Stimulated activated naive CD8-positive, alpha-beta T cell treated with anti-CD3 and anti-CD28 coated beads, Interleukin-15, Interleukin-2, amounts not matched to agents 100 ng/mL and 50 ng/mL, for 24 hours (primary cell): Measurements from ENCODE around the gene CMC4.

Experiments used
- H3K27ac Mint-ChIP-seq: one replicate; pipeline ENCODE4 v1.8.0; 2021; ENCODE audit warnings: mild to moderate bottlenecking, mixed read lengths
- H3K27me3 Mint-ChIP-seq: one replicate; pipeline ENCODE4 v1.8.0; 2021; ENCODE audit warnings: mixed read lengths
- H3K36me3 Mint-ChIP-seq: one replicate; pipeline ENCODE4 v1.8.0; 2021; ENCODE audit warnings: low read depth, mixed read lengths
- H3K4me1 Mint-ChIP-seq: one replicate; pipeline ENCODE4 v1.8.0; 2021; ENCODE audit warnings: low read depth, mixed read lengths
- H3K4me3 Mint-ChIP-seq: one replicate; pipeline ENCODE4 v1.8.0; 2021; ENCODE audit warnings: mild to moderate bottlenecking, mixed read lengths
- H3K9me3 Mint-ChIP-seq: one replicate; pipeline ENCODE4 v1.8.0; 2021; ENCODE audit warnings: mixed read lengths

CMC4 gene

DNA sequence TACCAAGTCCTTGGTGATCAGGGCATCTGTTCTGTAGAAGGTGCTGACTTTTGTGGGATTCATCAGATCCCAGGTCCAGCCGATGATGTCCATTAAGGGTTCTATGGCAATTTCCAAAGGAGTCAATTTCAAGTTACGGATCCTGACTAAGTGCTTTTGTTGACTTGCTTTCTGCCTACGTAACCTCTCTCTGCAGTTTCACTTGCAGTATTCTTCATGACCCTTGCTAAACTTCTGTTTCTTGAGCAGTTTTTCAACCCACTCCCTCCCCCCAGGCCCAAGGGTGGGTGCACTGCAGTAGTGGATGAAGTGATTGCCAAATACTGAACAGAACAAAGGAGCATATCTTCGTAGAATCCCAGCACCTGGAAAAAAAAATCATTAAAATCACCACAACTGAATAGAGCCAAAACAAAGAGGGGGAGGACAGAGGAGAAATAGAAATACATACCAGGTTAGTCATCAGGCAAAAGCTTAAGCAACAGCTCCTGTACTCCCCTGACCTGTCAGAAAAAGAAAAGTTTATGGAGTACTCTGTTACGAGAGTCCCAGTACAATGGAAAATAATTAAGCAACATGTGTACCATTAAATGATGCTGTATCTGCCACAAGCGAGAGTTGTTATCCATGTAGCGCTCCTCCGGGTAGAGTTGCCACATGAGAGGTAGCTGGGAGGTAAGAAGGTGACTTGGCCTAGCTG, 5.8 kb downstream of the CMC4 start:
- Mint-ChIP-seq H3K4me3 (no peak overlapping the region), H3K27ac (no peak overlapping the region), H3K27me3 (no peaks in the 10 kb centered on the region), H3K9me3 (no peaks in the 10 kb centered on the region), H3K36me3 (peaks cover 10% of the 10 kb centered on the region), H3K4me1 (peaks cover 30% of the 10 kb centered on the region)

- H3K27me3 Mint-ChIP-seq: no peaks in the 10 kb centered on the region
- no peaks in the 10 kb centered on the region for H3K9me3 Mint-ChIP-seq
- peaks cover 7% of the 10 kb centered on the region for H3K4me1 Mint-ChIP-seq
- H3K27ac Mint-ChIP-seq: no peak overlapping the region
- peaks cover 5% of the 10 kb centered on the region for H3K36me3 Mint-ChIP-seq
- no peak overlapping the region for H3K4me3 Mint-ChIP-seq
These were observed 9.2 kb downstream of the CMC4 start for GRCh38 chrX:155061760-155062159.

GRCh38 chrX:155056877-155057792, 13.8 kb downstream of the CMC4 start:
- Mint-ChIP-seq H3K4me1 (peaks cover 20% of the 10 kb centered on the region), H3K9me3 (no peaks in the 10 kb centered on the region), H3K36me3 (peaks cover 24% of the 10 kb centered on the region), H3K27me3 (no peaks in the 10 kb centered on the region), H3K4me3 (peak overlapping the region; percentile 51), H3K27ac (peak overlapping the region; percentile 55)

DNA sequence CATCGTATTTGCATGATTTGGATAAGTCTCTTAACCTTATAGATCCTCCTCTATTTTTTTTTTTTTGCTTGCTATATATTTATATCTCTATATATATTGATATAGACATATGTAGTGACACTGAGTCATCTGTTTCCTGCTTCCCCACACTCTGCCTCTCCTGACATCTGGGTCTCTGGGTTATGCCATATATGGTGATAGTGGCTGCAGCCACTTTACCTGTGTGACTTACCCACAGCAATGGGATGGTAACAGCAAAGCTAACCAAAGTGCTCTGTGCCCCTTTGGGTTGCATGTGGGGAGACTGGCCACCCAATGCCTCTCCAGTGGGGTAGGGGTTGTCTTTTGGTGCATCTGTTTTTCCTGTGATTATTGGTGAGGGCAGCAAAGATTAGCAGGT, 14.5 kb downstream of the CMC4 start:
- peak overlapping the region; percentile 55 for H3K27ac Mint-ChIP-seq
- peaks cover 26% of the 10 kb centered on the region for H3K36me3 Mint-ChIP-seq
- H3K9me3 Mint-ChIP-seq: no peaks in the 10 kb centered on the region

GRCh38 chrX:155055494-155055893, 15.4 kb downstream of the CMC4 start:
- Mint-ChIP-seq H3K9me3 (no peaks in the 10 kb centered on the region), H3K4me1 (peaks cover 26% of the 10 kb centered on the region), H3K36me3 (peaks cover 27% of the 10 kb centered on the region), H3K27ac (no peak overlapping the region), H3K4me3 (no peak overlapping the region), H3K27me3 (no peaks in the 10 kb centered on the region)

More for the DNA sequence above, 14.5 kb downstream of the CMC4 start:
- peaks cover 20% of the 10 kb centered on the region for H3K4me1 Mint-ChIP-seq
- H3K4me3 Mint-ChIP-seq: no peak overlapping the region
- H3K27me3 Mint-ChIP-seq: no peaks in the 10 kb centered on the region

GRCh38 chrX:155054255-155054654, 16.7 kb downstream of the CMC4 start:
- Mint-ChIP-seq H3K36me3 (peaks cover 27% of the 10 kb centered on the region), H3K27me3 (no peaks in the 10 kb centered on the region), H3K27ac (no peak overlapping the region), H3K9me3 (no peaks in the 10 kb centered on the region), H3K4me1 (peaks cover 34% of the 10 kb centered on the region), H3K4me3 (no peak overlapping the region)

GRCh38 chrX:155053656-155054055, 17.3 kb downstream of the CMC4 start:
- no peaks in the 10 kb centered on the region for H3K27me3 Mint-ChIP-seq
- peaks cover 39% of the 10 kb centered on the region for H3K4me1 Mint-ChIP-seq
- H3K36me3 Mint-ChIP-seq: peaks cover 27% of the 10 kb centered on the region
- no peaks in the 10 kb centered on the region for H3K9me3 Mint-ChIP-seq
- peak overlapping the region; percentile 8 for H3K27ac Mint-ChIP-seq
- no peak overlapping the region for H3K4me3 Mint-ChIP-seq

GRCh38 chrX:155052738-155053498, 18.0 kb downstream of the CMC4 start:
- Mint-ChIP-seq H3K4me3 (no peak overlapping the region), H3K27ac (no peak overlapping the region), H3K36me3 (peaks cover 27% of the 10 kb centered on the region), H3K9me3 (no peaks in the 10 kb centered on the region), H3K27me3 (no peaks in the 10 kb centered on the region), H3K4me1 (peaks cover 41% of the 10 kb centered on the region)

DNA sequence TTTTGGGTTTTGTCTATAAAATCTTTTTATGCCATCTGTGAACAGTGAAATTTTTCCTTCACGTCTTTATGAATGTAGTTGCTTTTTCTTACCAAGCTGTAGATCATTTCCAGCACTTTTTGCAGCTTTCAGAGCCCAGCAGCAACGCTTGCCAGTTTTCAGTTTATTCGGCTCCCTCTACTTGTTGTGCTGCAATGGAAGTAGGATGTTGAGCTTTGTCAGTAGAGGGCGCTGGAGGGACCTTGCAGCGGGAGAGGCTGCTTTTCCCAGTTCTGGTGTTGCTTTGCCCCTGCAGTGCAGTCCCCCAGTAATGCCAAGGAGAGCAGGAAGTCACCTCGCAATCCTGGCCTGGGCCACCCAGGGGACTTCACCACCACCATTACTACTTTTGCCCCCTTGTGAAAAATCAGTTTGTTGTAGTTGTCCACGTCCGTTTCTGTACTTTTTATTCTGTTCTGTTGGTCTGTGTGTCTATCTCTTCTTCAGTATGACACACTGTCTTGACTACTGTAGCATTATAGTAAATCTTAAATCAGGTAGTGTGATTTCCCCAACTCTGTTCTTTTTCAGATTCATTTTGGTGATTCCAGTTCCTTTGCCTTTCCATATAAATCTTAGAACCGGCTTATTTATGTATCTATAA, 21.8 kb downstream of the CMC4 start:
- peaks cover 25% of the 10 kb centered on the region for H3K4me1 Mint-ChIP-seq
- peaks cover 24% of the 10 kb centered on the region for H3K36me3 Mint-ChIP-seq
- no peaks in the 10 kb centered on the region for H3K27me3 Mint-ChIP-seq
- H3K4me3 Mint-ChIP-seq: no peak overlapping the region
- H3K27ac Mint-ChIP-seq: no peak overlapping the region
- H3K9me3 Mint-ChIP-seq: no peaks in the 10 kb centered on the region

DNA sequence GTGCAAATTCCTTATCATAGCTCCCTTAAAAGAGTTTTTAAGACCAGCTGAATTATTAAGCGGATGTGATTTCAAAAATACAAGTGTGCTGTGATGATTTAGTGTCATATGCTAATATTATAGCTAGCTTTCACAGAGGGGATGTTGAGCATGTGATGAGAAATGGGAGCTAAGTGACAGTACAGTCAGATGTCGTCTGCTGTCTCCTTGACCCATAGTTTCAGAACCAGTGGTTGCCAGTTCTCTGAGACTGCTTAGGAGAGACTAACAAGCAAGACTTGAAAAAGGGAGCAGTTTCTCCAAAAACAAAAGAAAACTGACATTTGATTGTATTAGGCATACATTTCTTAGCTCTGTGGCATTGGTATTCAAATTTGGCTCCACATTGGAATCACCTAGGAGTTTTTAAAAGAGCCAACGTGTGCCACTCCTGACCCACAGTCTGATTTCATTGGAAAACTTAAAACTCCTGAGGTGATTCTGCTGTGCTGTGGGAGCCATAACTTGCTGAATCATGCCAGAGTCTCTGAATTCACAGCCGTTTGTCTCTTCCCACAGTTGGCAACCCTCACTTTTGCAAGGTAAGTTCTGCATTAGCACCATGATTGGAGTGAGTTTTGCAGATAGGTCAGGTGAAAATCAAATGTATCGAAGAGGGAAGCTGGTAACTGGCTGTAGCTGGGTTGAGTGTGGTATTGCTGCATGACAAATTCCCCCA, 24.0 kb downstream of the CMC4 start:
- Mint-ChIP-seq H3K9me3 (no peaks in the 10 kb centered on the region), H3K4me3 (no peak overlapping the region), H3K36me3 (peaks cover 19% of the 10 kb centered on the region), H3K27me3 (no peaks in the 10 kb centered on the region), H3K27ac (no peak overlapping the region), H3K4me1 (peaks cover 21% of the 10 kb centered on the region)

DNA sequence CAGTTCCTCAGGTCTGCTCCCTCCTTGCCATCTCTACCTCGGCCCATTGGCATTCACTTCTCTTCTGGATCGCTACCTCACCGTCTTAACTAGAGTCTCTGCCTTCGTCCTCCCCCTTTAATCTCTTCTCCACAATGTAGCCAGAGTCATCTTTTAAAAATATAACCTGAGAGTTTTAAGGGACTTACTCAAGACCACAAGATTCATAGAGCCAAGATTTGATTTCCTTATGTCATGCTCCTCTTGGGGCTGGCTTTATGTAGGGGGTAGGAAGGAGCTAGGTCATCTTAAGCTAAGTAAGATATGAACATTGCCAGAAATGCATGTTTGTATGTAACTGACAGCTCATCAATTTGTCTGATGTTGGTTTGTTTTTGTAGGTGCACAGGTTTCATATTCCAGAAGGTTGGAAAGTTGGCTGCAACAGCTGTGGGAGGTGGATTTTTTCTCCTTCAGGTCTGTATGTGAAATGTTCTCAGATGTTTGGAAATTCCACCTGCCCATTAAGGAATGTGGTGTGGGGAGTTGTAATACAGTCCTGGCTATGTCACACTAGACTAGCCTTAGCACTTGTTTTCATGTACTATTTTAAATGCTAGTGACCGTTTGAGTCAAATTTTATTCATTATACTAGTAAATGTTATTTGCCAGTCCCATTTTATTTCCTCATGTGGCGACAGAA, 24.7 kb downstream of the CMC4 start:
- Mint-ChIP-seq H3K27me3 (no peaks in the 10 kb centered on the region), H3K36me3 (peaks cover 12% of the 10 kb centered on the region), H3K4me3 (no peak overlapping the region), H3K4me1 (peaks cover 21% of the 10 kb centered on the region), H3K27ac (no peak overlapping the region), H3K9me3 (no peaks in the 10 kb centered on the region)

GRCh38 chrX:155035688-155036087, 35.2 kb downstream of the CMC4 start:
- Mint-ChIP-seq H3K4me3 (no peak overlapping the region), H3K27ac (no peak overlapping the region), H3K9me3 (no peaks in the 10 kb centered on the region), H3K4me1 (peaks cover 19% of the 10 kb centered on the region), H3K27me3 (no peaks in the 10 kb centered on the region), H3K36me3 (peaks cover 29% of the 10 kb centered on the region)

DNA sequence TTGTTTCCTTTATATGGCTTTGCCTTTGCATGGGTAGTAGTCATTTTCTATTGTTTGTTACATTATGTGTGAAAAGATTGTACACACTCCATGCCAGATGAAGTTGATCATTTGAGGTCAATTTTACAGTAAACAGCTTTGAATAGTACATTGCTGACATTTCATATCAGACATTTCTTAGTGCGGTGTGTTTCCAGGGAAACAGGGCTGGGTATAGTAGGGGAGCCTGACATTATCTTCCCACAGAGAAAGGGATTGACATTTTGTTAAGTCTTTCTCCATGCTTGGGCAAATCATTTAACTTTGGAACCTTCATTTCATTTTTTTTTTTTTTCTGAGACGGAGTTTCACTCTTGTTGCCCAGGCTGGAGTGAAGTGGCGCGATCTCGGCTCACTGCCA, 39.3 kb downstream of the CMC4 start:
- Mint-ChIP-seq H3K36me3 (peaks cover 21% of the 10 kb centered on the region), H3K27me3 (no peaks in the 10 kb centered on the region), H3K4me3 (no peak overlapping the region), H3K9me3 (no peaks in the 10 kb centered on the region), H3K4me1 (peaks cover 33% of the 10 kb centered on the region), H3K27ac (no peak overlapping the region)
